ENCODE measurements around the gene SRRM2.

Gene SRRM2

DNA sequence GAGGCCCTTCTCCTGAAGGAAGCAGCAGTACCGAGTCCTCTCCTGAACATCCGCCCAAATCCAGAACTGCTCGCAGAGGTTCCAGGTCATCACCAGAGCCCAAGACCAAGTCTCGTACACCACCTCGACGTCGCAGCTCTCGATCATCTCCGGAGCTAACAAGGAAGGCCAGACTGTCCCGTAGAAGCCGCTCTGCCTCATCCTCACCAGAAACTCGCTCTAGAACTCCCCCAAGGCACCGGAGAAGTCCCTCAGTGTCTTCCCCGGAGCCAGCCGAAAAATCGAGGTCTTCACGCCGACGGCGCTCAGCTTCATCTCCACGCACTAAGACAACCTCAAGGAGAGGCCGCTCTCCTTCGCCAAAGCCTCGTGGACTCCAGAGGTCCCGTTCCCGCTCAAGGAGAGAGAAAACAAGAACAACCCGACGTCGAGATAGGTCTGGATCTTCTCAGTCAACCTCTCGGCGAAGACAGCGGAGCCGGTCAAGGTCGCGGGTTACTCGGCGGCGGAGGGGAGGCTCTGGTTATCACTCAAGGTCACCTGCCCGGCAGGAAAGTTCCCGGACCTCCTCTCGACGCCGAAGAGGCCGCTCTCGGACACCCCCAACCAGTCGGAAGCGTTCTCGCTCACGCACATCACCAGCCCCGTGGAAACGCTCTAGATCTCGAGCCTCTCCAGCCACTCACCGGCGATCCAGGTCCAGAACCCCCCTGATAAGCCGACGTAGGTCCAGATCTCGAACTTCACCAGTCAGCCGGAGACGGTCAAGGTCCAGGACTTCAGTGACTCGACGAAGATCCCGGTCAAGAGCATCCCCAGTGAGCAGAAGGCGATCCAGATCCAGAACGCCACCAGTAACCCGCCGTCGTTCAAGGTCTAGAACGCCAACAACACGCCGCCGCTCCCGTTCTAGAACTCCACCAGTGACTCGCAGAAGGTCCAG, 13.3 kb downstream of the SRRM2 start:
- no peak for DNase-seq

DNA sequence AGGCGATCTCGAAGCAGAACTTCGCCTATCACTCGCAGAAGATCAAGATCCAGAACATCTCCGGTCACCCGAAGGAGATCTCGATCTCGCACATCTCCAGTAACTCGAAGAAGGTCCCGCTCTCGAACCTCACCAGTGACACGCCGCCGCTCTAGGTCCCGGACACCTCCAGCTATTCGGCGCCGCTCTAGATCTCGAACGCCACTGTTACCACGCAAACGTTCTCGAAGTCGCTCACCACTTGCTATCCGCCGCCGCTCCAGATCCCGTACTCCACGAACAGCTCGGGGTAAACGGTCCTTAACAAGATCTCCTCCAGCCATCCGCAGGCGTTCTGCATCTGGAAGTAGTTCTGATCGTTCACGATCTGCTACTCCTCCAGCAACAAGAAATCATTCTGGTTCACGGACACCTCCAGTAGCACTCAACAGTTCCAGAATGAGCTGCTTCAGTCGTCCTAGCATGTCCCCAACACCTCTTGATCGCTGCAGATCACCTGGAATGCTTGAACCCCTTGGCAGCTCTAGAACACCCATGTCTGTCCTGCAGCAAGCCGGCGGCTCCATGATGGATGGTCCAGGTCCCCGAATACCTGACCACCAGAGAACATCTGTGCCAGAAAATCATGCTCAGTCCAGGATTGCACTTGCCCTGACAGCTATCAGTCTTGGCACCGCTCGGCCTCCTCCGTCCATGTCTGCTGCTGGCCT, 14.1 kb downstream of the SRRM2 start:
- DNase-seq: no peak

DNA sequence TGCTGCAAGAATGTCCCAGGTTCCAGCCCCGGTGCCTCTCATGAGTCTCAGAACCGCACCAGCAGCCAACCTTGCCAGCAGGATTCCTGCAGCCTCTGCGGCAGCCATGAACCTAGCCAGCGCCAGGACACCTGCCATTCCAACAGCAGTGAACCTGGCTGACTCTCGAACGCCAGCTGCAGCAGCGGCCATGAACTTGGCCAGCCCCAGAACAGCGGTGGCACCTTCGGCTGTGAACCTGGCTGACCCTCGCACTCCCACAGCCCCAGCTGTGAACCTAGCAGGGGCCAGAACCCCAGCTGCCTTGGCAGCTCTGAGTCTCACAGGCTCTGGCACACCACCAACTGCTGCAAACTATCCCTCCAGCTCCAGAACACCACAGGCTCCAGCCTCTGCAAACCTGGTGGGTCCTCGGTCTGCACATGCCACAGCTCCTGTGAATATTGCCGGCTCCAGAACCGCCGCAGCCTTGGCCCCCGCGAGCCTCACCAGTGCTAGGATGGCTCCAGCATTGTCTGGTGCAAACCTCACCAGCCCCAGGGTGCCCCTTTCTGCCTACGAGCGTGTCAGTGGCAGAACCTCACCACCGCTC, 14.8 kb downstream of the SRRM2 start:
- DNase-seq: no peak

DNA sequence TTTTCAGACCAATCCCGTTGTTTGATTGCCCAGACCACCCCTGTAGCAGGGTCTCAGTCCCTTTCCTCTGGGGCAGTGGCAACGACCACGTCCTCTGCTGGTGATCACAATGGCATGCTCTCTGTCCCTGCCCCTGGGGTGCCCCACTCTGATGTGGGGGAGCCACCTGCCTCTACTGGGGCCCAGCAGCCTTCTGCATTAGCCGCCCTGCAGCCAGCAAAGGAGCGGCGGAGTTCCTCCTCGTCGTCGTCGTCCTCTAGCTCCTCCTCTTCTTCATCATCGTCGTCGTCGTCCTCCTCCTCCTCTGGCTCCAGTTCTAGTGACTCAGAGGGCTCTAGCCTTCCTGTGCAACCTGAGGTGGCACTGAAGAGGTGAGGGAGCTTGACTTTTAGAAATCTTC, 15.5 kb downstream of the SRRM2 start:
- DNase-seq: no peak

DNA sequence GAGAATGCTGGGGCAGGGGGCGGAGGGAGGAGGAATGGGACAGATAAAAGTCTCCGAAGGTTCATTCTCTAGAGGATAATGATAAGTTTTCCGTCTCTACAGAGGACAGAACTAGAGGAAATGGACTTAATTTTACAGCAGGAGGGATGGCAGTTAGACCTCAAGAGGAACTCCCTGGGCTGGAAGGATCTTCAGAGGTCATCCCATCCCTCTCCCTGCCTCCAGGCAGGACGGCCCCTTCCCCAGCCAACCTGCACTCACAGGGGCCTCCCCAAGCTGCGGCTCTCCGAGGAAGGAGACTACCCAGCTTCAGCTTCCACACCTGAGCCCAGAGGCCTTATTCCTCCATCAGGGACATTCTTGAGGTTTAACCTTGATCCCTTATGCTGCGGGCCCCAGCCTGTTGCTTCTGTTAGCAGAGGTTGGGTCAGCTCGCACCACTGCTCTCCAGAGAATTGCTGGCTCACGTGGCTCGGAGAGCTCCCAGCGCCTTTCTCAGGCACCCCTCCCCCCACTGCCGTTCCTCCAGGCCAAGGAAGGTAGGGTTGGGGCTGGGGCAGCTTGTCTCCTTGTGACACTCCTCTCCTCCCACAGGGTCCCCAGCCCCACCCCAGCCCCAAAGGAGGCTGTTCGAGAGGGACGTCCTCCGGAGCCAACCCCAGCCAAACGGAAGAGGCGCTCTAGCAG, 16.1 kb downstream of the SRRM2 start:
- no peak for DNase-seq

DNA sequence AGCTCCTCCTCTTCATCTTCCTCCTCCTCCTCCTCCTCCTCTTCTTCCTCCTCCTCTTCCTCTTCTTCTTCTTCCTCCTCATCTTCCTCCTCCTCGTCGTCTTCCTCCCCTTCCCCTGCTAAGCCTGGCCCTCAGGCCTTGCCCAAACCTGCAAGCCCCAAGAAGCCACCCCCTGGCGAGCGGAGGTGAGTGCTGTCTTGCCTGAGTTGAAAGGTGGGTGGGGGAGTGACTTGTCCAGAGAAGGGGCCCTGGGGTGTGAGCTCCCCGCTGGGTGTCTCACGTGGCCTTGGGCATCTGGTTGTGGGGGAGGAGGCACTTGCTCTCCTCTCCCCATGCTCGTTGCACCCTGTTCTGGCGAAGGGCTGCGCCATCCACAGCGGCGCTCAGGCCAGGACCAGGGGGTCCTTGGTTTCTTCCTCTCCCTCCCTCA, 16.7 kb downstream of the SRRM2 start:
- DNase-seq: no peak

DNA sequence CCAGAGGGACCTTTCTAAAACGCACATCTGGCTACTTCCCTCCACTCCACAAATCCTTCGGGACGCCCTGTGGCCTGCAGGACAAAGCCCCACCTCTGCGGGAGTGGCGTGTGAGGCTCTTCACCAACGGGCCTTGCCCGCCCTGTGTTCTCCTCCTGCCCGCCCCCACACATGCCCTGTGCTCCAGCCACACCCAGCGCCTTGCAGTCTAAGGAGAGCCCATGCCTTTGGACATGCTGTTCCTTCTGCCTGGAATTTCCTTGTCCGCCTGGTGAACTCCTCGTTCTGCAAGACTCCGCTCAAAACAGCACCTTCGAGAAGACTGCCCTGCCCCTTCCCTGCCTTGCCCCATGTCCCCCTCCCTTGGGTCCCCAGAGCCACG, 17.2 kb downstream of the SRRM2 start:
- DNase-seq: no peak

DNA sequence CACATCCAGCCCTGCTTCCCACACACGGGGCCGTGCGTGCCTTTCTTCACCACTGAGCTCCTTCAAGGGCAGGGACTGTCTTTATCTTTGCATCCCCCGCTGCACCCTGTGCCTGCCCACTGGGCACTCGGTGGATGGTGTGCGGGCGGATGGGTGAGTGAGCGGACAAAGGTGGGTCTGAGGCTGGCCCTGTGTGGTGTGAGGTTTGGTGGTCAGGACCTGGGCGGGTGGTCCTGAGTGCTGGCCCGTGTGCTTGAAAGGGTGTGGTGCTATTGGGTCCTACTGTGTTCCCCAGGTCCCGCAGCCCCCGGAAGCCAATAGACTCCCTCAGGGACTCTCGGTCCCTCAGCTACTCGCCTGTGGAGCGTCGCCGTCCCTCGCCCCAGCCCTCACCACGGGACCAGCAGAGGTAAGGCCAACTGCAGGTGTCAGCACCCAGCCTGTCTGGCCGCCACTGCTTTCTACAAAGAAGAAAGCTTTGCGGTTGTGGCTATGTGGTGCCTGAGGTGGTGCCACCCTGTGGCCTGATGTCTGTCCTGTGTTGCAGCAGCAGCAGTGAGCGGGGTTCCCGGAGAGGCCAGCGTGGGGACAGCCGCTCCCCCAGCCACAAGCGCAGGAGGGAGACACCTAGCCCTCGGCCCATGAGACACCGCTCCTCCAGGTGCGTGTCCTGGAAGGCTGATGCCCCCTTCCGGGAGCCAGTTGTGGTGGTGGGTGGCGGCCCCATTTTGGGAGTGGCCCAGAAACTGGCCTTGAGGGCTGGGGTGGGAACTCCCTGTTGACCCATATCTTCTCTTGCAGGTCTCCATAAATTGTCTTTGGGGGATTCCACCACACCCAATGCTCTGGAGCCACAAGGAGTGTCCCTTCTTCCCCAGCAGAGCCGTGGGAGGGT, 17.9 kb downstream of the SRRM2 start:
- DNase-seq: no peak

DNA sequence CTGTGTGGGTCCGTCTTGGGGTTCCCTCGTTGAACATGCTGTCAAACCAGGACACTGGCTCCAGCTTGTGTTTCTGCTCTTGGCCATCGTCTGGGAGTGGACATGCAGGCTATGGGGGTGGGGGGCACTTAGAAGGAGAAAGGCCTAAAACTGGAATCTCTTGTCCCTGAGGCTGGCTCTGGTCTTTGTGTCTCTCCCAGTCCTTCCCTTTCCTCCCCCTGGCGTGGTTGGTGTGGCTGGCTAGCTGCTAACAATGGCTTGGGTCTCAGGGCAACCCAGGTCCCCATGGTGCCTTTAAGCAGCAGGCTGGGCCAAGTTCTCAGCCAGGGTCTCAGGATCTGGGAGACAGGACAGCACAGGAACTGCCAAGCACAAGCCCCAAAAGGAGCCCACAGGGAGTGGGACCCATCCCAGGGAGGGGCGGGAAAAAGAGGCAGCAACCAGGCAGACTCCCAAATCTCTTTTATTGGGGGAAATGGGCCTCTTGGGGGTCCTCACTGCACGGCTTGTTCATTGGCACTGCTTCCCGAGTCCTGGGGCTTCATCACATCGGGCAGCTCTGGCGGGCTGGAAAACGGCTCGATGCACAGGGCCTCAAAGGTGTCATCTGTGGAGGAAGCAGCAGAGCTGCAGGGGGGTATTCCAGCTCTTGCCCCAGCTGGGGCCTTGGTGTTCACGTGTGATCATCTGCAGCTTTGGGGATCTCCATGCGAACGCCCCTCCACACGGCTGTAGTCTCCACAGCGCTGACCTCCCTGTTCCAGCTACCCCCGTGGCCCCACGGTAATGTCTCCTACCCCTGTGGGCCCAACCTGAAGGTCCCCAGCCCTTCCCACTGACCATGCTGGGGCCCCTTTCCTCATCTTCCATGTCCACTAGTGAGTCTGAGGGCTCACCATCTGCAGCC, 19.3 kb downstream of the SRRM2 start:
- DNase-seq: no peak

DNA sequence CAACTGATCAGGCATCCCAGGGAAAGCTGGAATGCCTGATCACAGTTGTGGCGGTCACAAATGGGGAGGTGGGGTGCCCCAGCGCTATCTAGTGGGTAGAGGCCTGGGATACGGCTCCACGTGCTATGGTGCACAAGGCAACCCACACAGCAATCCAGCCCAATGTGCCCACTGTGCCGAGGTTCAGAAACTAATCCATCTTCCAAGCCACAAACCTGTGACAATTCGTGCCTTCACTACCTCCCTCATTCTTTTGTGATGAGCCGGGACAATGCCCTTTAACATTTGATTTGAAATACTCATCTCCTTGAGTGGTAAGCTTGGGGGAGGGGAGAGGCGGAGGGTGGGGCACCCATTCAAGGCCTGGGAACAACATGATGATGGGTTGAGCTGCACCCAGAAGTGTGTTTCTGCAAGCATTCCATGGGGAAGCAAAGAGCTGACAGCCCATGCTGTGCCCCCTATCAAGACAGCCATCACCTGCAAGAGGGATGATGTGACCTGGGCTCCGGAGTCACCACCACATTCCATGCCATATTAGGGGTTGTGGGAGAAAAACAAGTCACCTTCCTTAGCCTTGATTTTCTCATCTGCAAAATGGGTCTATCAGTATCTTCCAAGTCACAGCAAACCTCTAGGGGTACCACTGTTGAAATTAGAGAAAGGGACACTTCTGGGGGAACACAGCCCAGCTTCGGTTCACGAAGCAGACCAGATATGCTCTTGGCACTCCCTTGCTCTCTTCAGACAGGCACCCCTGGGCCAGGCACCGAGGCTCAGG, 20.9 kb downstream of the SRRM2 start:
- no peak for DNase-seq

DNA sequence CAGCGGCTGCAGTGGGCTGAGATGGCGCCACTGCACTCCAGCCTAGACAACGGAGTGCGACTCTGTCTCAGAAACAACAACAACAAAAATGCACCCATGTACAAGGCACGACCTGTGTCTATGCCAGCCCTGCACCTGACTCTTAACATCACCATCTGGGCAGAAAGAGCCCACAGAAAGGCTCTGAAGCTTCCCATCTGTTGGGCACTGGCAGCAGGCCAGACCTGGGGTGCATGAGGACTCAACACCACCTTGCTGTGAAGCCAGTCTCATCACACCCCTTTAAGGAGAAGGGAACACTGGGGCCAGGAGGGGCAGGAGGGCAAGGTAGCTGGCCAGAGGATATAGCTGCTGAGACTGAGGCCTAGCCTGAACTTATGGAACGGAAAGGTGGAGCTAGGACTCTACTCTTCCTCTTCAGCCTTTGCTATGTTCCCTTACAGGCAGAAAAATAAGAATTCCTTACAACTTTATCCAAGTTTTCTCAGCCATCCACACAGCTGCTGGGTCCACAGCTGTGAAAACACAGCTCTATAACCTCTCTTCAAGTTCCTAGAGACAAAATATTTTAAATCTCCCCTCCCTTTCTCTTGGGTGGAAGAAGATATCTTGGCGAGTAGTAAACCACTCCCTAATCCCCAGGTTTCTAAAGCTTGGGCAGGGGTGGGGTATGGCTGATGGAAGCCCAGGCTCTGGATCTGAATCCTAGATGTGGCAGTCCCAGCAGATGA, 21.9 kb downstream of the SRRM2 start:
- DNase-seq: no peak

DNA sequence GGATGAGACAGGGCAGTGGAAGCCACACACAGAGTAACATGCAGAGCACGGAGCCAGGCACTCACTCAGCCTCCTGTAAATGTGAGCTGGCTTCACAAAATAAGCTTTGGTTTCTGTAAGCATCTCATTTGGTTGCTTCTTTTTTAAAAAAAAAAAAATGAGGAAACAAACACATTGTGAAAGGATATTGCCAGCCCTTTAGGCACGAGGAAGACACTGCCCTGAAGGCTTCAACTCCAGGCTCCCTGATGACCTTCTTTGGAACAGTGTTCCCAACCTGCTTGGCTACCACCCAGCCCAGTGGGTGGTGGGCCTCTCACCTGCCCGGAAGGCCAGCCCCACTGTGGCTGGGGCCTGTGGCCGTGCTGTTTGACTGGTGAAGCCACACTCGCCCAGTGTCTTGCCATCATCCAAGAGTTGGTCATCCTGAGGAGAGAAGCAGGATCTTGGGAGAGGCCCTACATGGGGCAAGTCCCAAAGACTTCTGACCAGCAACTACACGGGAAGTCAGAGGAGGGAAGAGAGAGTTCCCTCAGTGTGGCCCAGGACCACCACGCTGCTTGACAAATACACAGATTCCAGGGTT, 22.8 kb downstream of the SRRM2 start:
- no peak for DNase-seq

DNA sequence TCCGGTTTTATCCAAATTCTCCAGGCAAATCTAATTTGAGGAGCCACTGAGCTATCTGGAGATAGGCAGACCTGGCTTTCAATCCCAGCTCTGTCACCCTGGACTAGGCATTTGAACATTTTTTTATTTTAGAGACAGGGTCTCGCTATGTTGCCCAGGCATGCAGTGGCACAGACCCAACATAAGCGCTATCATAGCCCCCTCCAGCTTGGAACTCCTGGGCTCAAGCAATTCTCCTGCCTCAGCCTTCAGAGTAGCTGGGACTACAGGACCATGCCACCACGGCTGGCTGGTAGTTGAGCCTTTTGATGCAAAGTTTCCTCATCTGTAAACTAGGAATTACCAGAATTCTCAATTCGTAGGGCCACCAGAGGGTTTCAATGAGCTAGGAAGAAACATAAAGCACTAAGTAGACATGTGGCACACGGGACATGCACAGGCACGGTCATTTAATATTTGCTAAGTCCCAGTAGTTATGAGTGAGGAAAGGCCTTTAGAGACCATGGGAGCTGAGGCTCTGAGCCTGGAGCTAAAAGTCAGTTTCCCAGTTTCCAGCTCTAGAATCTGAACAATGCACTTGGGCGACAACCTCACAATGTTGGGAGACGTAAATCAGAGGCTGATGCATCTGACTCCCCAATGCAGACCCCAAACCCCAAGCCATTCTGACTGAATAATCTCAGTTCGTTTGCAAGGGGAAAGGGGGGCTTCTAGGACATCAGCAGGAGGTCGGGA, 23.5 kb downstream of the SRRM2 start:
- no peak for DNase-seq

DNA sequence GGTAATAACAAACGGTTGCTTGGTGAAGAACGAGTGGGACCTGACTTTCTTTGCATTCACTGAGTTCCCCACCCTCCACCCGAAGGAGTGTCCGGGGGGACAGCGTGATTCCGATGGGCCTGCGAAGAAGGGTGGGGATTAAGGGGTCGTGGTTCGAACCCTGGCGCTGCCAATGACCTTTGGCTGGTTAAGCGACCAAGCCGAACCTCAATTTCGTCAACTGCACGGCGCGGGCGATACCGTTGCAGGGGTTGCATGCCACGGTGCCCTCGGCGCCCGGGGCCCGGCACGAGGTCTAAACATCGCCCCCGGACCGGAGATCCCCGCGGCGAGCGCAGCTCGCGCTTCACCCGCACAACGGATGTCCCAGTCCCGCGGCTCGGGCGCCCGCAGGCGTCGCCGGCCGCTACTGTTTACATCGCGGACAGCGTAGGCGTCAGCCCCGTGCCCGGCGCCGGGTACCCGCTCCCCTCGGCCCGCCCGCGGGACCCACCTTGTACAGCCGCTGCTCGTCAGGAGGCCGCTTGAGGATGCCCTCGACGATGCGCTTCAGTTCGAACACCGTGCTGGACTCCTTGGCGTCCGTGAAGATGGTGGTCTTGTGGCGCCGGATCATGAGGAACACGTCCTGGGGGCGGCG, 24.2 kb downstream of the SRRM2 start:
- no peak for DNase-seq

DNA sequence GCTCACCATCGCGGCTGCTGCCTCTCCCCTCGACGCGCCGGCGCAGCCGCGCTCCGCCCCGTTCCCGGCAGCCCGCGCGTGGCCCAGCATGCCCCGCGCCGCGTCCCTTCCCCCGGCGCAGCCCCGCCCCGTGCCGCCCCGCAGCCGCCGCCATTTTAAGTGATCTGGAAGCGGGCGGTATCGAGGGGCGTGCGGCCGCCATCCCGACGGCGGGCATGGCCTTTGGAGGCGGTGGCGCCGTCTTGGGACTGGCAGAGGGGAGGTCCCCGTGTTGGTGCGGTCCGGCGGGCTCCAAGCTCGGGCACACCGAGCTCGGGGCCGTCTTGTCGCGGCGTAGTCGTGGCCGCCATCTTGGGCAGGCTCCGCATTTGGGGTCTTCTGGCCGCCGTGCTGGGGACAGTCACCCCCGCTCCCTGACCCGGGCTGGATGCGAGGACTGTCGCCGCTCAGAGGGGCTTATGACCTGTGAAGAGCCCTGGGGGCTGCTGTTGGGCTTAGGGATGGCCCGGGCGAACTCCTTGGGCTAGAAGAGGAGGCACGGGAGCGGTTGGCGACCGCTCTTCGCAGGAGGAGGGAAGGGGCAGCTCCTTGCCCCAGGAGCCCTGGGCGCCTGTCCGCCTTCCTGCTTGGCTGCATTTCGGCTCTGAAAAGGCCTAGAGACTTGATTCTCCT, 24.9 kb downstream of the SRRM2 start, which contains the start of gene ELOB:
Gene ELOB (minus strand): TSS at position 50 of the 672 bp plus-strand sequence. CDS start 41 bp downstream, at position 9.
- peak; percentile 77 to 88 (median 84) for DNase-seq

DNA sequence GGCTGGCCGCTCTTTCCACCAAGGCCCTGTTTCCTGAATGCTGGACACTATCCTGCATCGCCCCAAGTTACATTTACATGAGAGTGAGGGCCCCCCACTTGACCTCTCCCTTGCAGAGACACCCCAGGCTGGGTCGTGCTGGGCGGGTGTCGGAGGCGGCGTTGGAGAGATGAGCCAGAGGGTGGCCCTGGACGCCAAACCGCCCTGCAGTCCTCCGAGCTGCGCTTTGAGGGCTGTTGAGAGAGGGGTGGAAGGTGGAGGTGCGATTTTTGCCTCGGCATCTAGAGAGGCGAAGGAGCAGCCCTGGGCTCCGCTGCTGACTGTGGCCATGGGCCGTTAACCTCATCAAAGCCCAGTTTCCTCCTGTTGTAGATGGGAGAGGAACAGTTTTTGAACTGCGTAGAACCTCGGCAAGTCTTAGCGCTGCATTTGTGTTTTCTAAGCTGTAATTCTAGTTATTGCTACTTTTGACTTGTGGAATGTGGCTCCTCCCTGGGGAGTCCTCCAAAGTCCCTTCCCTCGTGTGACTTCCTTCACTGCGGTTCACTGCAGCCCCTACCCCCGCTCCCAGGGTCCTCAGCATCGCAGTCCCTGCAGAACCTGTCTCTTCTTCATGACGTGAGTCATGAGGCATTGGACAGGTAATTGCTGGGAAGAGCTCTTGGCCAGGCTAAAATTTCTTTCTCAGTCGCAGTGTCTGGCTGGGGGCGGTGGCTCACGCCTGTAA, 25.6 kb downstream of the SRRM2 start:
- DNase-seq: peak in 1 of 4 experiments; percentile 41
